Measurements from ENCODE around the gene PDCD2L.

PDCD2L gene

GRCh38 chr19:34474233-34474989, 70.2 kb downstream of the PDCD2L start:
- DNase-seq, result no peak

- DNase-seq, result no peak
Observed at GRCh38 chr19:34475026-34475974, 71.1 kb downstream of the PDCD2L start.
